Stimulated activated CD8-positive, alpha-beta memory T cell treated with anti-CD3 and anti-CD28 coated beads, Interleukin-12 subunit alpha, Interleukin-12 subunit beta, amount 100 ng/mL, for 4 hours (primary cell): ENCODE data around the gene SGCG.

ENCODE experiments used
- DNase-seq: peaks from one replicate; pipeline ENCODE4 v3.0.0-alpha.2; 2020; ENCODE audit warnings: low read depth

Gene SGCG

GRCh38 chr13:23330356-23330755, 149.6 kb downstream of the SGCG start:
- DNase-seq, result no peak

- no peak for DNase-seq
Observed at GRCh38 chr13:23339225-23339624, 158.4 kb downstream of the SGCG start.

DNA sequence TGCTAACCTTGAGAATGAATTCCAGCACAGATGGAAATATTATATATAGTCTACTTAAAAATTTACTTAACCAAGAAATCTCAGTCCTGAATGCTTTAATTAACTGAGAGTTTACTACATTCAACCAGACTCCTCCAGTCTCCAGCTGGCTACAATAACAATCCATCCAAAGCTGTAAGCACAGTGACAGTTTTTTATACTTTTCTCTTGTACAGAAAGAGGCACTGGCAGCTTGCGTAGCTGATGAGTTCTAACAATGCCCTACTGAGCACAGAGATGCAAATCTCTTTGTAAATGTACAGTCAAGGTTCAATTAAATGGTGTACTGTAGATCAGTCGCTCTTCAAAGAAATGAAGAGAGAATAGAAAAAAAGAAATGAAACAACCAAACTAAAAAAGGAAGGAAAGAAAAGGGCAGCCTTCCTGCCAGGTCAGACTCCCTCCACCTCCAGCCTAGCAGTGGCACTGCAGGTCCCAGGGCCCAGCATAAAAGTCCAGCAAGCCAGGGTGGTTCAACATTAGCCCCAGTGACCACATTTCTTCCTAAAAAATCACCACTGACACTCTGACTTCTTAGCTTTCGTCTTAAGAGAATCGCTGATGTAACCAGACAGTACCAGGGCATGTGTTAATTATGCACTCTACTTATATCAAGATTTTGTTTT, 164.3 kb downstream of the SGCG start:
- DNase-seq, result no peak

DNA sequence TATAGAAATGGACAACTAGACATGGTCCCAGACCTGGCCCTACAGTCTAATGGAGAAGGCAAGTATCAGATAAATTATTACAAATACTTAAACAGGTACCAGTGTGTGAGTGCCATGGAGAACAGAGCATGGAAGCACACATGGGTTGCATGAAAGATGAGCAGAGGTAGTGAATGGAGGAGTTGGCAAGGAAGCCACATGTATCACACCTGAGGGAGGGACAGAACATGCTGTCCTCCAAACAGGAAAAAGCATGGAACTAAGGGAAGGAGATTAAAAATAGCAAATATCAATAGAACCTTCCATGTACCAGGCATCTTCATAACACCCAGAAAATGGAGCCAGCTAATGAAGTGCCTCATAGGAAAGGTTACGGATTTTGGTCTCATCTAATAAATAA, 166.8 kb downstream of the SGCG start:
- no peak for DNase-seq

- DNase-seq, result no peak
Observed at GRCh38 chr13:23348262-23349127, 167.7 kb downstream of the SGCG start.

GRCh38 chr13:23349161-23349897, 168.6 kb downstream of the SGCG start:
- DNase-seq, result no peak

GRCh38 chr13:23350009-23350408, 169.2 kb downstream of the SGCG start:
- DNase-seq, result no peak

DNA sequence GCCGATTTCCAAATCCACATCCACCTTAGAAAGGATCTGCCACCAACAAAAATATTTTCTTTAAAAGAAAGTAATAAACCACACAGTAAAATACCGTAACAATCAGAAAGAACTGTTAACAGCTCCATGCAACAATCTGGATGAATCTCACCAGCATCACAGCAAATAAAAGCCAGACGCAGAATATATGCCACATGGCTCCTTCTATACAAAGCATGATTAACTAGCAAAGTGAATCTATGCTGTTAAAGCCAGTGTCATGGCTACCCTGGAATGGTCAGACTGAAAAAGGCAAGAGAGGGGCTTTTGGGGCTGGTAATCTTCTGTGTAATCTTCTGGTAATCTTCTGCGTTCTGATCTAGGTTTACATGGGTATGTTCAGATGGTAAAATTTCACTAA, 171.4 kb downstream of the SGCG start:
- DNase-seq, result no peak

- DNase-seq, result no peak
Observed at GRCh38 chr13:23354520-23354919, 173.7 kb downstream of the SGCG start.

DNA sequence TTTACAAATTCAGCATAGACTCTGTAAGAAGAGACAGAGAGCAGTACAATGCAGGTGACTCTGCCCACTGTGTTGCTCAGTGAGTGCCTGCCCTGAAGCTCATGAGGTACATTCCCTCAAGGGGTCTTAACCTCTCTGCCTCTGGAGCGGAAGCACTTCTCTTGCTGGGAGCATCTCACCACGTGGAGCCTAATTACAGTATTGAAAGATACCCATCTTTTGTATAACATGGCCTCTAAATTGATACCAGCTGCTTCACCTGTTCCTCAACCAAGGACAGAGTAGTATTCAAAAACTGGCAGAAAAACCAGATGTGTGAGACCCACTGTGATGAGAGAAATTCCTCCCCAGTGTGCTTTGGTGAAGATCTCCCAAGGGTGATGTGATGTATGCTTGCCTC, 175.6 kb downstream of the SGCG start:
- no peak for DNase-seq

GRCh38 chr13:23357349-23357748, 176.6 kb downstream of the SGCG start:
- no peak for DNase-seq

GRCh38 chr13:23359882-23360281, 179.1 kb downstream of the SGCG start:
- no peak for DNase-seq

GRCh38 chr13:23365652-23366051, 184.9 kb downstream of the SGCG start:
- DNase-seq, result no peak

DNA sequence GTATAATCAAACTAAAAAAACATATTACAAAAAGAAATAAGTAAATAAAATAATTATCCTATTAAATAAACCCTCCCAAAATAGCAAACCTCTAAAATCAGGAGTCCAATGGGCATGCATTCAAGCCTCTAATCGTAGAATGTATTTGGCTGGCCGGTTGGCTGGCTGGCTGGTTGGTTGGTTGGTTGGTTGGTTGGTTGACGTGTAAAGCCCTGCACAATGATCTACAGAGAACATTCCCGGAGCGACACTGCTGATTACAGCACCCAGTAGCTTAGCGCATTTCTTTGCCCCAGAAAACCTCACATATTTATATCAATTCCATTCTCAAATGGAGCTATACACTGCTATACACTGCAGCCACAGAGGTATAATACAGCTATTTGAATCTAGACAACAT, 187.1 kb downstream of the SGCG start:
- DNase-seq, result no peak

DNA sequence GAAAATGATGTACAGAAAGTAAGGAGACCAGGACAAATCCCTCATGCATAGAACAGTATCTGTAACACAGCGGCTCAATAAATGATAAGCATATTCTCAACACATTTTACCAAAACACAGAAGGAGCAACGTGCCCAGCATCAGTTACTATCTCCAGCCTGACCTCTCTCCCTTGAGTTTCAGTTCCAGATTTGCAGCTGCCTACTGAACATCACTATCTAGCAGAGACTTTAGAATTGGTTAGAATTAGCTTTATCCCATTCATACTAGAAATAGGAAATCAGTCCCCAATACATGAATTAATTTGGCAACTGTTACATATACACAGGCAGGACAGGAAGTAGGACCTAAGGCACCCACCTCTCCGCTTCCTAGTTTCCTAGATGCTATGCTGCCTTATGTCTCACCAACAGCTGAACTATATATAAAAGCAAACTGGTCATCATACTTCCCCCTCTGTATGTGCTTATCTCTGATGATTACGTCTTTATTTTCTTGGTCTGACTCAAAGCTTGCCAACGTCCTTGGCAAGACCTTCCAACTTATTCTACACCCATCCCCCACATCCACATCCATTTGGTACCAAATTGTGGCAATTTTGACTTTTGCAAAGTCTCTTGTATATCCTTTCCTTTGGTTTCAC, 191.6 kb downstream of the SGCG start:
- DNase-seq, result no peak
